Occipital lobe (tissue), 2 donors: Measurements from ENCODE around the gene VPS45. TPM values are rescaled to one million over a fixed set of nuclear protein-coding genes. Genes with fewer than 3 reads are reported as not detected.
A peak's percentile ranks its signal among the peaks of the same experiment; 100 is the strongest.
"Not testable (repeated sequence)": the region's sequence is repeated elsewhere in the genome, so short reads cannot be mapped to it uniquely, and the experiment has no call there.

Experiments
- DNase-seq: peaks from one replicate; lab custom pipeline; 2025; lab: John Stamatoyannopoulos, UW
- total RNA-seq: library from RNA; depleted of rRNA; stranded (reverse); fragments of >200 nt; gene quantifications from one replicate; pipeline ENCODE4 v1.2.3, GENCODE V29; 2014

VPS45 gene
- total RNA-seq, 1 donor from 2014 or later, result 84.2 TPM

DNA sequence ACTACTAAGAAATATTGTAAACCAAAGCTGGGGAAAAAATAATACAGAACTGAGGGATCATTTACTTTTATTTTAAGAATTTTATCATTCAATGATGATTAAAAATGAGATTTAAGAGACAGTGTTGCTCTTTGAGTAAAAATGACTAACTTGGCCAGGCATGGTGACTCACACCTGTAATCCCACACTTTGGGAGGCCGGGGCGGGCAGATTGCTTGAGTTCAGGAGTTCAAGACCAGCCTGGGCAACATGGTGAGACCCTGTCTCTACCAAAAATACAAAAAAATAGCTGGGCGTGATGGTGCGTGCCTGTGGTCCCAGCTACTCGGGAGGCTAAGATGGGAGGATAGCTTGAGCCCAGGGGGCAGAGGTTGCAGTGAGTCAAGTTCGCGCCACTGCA lies 60.3 kb downstream of the VPS45 start:
- no peak for DNase-seq

DNA sequence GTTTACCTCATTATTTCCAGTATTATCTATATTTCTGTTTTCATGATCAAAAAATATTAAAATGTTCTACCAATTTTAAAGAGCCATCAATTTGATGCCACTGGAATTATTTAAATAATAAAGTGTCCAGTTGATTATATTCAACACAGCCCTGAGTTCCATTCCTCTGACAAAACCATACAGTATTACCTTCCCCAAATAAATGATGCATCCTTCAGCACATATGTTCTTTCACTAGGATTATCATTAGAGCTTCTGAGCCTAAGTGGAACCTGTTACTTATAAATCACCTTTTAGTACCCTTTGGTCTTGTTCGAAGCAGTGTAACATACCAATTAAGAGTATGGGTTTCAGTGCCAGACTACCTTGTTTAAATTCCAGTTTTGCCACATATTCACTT lies 64.8 kb downstream of the VPS45 start:
- DNase-seq, result no peak

DNA sequence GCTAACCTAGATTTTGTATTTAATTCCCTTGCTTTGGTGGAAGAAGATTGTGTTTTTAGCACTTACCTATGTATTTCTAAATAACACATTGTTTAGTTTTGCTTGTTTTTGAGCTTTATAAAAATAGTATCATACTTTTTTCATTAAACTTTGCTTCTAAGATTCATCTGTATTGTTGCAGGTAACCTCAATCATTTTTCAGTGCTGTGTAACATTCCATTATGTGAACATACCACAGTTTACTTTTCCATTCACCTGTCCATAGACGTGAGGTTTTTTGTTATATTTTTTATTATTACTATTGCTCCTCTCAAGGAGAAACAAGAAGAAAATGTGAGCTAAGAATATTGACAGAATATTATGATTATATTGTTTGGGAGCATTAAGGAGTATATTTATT lies 67.0 kb downstream of the VPS45 start:
- no peak for DNase-seq

DNA sequence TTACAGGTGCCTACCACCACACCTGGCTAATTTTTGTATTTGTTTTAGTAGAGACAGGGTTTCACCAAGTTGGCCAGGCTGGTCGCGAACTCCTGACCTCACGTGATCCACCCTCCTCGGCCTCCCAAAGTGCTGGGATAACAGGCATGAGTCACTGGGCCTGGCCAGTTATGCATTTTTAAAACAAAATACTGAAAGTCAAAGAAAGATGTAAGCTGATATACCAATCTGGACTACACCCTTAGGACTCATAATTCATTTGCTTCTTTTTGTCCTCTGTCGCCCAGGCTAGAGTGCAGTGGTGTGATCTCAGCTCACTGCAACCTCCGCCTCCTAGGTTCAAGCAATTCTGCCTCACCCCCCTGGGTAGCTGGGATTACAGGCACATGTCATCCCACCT lies 67.8 kb downstream of the VPS45 start:
- not testable (repeated sequence) for DNase-seq

DNA sequence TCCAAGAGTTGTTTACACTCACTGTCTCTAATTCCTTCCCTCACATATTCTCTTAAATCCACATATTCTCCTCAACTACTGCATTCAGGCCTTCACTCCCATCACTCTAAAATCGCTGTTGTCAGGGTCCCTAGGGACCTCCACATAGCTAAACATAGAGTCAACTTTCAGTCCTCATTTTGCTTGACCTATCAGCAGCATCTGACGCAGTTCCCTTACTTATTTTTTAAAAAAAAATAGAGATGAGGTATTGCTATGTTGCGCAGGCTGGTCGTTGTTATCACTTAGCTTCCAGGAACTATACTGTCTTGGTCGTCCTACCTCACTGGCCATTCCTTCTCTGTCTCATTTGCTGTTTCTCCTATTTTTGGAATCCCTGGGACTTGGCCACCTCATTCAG lies 70.5 kb downstream of the VPS45 start:
- no peak for DNase-seq

DNA sequence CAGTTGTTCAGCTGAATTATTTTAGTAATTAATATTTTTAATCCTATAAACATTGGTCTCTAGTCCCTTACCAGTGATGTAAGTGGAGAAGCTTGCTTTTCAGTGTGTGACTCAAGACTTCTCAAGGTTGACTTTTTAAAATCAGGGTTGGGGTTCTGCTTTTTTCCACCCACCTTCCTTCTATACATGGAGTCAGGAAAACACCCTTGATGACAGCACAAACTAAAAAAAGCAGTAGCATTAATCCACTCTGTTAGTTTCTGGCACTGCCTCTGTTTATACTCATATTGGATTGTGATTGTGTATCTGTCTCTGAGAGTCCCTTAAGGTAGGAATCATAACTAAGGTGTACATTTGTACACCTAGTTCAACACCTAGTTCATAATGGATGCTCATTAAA lies 73.9 kb downstream of the VPS45 start:
- DNase-seq, result no peak

DNA sequence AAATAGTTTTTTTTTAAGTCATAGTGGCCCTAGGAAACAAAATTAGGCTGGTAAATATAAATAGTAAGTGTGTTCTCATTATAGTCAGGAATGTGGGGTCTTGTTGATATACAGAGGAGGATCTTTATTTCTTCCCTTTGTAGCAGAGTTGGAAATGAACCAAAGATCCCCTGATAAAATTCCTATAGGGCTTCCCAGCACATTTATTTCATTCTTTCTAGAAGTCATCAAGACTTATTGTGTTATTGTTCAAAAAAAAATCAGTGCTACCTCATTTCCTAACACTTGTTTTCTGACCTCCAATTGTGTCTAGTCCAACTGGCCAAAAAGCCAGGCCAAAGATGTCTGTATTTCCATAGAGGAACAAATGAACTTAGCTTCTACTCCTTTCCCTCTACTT lies 74.5 kb downstream of the VPS45 start:
- DNase-seq, result no peak

DNA sequence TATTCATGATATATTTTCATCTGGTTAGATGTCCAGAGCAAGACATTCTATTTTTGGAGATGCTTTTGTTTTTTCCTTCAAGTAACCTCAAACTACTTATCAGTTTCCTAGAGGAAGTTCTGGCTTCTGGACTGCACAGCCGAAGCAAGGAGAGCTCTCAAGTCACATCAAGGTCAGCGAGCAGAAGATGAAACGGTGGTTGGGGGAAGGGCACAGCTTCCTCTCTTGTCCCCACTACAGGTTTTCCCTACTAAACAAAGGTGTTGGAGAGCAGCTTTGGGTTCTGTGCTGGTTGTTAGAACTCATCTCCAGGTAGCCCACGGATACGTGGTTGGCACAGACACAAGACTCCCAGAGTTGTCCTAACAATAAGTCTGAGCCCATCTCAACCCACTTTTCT lies 77.0 kb downstream of the VPS45 start:
- no peak for DNase-seq

DNA sequence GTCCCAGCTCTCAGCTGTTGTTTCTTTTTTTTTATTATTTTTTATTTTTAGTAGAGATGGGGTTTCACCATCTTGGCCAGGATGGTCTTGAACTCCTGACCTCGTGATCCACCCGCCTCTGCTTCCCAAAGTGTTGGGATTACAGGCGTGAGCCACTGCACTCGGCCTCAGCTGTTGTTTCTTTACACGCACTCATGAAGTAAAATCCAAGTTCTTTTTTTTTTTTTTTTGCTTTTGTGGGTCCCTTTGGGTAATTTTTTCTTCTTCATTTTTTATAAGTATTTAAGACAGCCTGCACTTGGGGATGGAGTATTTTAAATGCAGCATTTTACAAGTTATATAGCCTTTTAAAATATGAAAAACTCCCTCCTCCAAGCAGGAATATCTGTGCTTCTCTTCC lies 78.4 kb downstream of the VPS45 start:
- not testable (repeated sequence) for DNase-seq

DNA sequence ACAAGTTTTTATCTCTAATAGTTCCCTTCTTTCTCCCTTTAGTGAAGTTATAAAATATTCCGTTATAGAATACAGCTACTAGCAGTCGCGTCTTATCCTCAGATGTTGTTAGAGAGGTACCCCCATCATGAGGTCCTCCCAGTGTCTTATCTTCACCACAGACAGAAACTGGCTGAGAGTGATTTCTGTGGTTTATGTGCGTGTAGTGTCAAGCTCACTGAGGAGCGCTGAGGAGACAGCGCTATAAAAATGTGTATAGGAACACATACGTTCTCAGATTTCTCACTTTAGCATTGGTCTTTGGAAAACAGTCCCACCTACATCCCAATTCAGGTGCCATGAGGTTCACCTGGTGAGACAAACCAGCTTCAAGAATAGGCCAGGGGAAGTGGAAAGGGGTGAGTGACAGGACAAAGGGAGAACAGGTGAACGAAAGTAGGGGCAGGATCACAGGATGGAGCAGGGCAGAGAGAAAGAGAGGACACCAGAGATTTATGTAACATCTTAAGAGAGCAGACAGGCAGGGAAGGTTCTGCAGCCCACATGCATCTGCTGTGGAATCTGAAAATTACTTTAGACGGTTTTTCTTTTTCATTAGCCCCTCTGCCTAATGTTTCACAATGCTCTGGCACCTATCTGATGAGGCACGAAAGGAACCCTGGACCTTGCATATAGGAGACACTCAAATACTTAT lies 79.4 kb downstream of the VPS45 start:
- DNase-seq, result no peak

DNA sequence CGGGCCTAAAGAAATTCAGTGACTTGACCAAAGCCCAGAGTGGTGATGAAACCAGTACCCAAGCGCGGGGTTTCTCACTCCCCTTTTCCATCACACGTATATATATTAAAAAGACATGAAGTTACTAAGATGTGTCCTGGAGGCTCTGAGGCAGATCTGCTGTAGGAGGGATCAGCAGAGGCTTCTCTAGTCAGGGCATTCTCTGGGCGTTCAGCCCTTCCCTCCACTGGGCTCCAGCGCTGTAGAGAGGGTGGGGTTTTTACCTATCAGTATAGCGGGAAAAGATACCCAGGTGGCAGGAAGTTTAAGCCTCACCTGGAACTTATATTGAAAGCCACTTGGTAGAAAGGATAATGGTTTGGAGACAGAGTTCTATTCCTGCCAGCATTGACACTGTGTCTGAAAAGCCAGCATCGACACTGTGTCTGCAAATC lies 81.3 kb downstream of the VPS45 start:
- DNase-seq, result no peak

DNA sequence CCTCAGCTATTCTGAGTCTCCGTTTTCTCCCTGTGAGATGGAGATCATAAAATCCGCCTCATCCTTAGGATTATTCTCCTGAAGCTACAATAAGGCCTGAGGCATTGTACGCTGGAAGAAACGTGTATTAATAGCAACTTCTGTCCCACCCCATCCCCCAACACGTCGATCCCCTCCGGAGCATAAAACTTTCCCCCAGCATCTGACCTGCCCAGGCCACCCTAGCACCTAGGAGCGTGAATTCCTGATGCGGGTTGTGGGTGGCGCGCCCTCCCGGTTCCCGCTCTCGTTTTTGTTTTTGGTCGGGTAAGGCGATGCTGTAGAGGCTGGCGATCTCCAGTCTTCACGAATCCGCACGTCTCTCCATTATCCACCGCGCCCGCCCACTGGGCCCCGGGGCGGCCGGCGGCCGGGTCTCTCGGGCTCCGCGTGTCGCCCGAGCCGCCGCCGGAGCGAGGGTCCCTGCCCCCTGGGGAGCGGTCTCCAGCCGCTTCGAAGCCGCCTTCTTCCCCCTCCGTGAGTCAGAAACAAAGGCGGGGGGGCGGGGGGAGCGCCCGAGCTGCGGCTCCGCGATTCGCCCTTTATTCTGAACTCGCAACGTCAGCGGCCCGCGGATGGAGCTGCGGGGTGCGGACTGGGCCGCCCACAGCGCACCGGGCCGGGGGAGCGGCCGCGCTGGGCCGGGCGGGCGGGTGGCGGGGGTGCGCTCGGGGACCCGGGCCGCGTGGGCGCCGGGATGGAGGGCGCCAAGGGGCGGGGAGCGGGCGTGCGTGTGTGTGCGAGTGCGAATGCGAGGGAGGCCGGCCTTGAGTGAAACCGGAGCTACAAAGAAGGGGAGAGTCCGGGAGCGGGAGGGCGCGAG lies 81.9 kb downstream of the VPS45 start, which contains the start of gene PLEKHO1:
Gene PLEKHO1 (plus strand): TSS at position 646 of the 862 bp plus-strand sequence. CDS start 342 bp downstream, outside the sequence.
- peak; percentile 63 for DNase-seq

DNA sequence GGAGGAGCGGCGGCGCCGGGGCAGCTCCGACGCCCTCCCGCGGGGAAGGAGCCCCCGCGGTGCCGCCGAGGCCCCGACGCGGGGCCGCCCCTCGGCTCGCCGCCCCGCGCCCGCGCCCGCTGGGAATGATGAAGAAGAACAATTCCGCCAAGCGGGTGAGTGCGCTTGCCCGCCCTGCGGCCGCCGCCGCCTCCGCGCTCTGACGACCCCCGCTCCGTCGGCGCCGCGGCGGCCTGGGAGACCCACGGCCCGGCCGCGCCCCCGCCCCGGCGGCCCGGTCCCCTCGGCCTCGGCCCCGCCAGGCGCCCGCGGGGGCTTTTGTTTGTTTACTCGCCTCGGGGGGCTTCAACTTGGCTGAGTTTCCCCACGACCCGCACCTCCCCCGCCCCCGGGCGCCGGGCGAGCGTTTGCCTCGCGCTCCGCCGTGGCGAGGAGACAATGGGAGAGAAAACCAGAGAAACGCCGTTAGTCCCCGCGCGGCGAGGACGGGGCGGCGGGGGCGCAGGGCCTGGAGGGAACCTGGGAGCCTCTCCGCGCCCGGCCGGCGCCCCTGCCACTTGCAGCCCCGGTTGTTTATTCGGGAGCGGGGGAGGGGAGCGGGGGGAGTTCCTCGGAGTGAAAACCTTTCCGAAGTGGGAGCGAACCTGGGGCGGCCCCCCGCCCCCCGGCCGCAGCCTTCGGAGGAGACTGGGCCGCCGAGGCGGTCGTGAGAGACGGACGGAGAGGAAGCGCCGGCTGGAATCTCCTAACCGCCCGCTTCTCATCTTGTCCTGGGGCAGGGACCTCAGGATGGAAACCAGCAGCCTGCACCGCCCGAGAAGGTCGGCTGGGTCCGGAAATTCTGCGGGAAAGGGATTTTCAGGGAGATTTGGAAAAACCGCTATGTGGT lies 82.8 kb downstream of the VPS45 start:
- DNase-seq, result no peak

DNA sequence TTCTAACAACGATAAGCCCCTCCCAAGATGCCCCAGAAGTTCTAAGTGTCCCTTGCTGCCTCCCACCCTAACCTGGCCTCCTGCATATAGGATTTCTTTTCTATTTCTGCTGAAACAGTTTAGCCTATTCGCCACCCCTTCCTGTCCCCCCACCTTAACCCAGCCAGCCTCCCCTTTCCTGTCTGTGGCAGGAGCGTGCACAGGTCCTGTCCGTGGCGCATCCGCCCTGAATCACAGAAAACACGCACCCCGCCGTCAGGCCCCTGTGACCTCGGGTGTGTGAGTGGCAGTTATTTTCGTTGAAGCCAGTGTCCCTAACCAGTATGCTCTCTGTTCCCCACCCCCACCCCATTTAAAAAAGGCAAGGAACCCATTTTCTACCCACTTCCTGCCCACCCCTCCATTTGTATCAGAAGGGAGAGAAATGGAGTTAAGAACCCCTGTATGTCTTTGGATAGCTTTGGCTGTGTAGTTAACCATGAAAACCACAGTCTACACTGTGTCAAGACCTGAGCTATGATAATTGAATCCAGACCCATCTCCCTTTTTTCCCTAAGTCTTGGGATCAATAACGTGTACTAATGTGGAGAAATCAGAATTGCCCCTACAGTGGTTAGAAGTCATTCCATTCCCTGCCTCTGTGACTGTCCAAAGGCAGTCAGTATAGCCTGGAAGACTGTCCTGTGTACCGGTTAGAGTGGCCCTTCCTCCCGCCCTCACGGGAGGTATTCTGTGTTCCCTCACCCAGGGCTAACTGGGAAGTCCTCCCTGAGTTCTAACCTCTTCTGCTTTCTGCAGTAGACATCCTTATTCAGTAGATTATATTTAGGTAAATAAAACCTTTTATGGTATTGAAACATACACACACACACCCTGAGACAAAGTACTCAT lies 84.0 kb downstream of the VPS45 start:
- no peak for DNase-seq

DNA sequence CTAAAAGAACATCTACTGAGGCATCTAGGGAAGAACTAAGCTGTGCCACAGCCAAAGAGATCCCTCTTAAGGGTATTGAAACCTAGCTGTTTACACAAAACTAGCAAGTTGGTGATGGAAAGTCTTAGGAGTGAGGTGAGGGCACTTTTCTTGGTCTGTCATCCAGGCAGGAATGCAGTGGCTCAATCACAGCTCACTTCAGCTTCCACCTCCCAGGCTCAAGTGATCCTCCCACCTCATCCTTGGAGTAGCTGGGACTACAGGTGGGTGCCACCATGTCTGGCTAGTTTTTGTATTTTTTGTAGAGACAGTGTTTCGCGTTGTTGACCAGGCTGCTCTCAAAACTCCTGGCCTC lies 84.6 kb downstream of the VPS45 start:
- DNase-seq, result no peak

DNA sequence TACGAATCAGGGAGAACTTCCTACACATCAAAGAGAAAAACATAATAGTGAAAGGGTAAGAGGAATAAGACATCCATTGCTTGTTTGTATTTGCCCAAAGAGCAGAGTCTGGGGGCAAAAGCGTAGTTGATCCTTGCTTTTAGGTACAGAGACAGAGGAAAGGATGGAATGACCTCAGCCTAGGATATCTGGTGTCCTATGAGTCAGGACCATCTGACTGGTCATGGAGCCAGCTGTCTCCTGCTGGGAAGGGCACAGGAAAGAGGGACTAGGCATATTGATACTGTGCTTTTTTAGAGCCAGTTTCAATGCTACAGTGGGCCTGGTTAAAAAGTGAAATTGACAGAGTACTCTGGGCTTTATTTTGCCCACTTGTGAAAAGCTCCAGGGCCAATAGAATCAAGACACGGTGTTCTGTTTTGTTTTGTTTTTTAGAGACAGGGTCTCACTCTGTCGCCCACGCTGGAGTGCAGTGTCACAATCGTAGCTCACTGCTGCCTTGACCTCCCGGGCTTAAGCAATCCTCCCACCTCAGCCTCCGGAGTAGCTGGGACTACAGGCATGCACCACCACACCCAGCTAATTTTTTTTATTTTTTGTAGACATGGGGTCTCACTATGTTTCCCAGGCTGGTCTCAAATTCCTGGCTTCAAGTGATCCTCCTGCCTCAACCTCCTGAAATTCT lies 85.3 kb downstream of the VPS45 start:
- DNase-seq, result no peak

DNA sequence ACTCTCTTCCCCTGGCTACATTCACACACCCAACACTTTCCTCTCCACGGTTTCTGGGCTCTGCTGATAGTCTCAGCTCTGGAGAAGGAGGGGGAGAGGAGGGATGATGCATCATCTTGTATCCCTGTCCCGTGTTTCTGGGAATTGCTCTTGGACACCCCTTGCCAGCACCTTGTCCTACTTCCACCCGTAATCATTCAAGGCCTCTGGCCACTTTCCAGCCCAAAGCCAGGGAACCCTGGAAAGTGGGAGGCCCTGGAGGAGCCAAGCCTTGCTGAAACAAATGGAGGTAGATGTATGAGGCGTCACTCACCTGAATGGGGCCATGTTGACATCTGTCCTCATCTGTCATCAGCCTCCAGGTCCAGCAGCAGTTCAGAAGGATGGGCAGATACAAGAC lies 86.6 kb downstream of the VPS45 start:
- DNase-seq, result no peak

DNA sequence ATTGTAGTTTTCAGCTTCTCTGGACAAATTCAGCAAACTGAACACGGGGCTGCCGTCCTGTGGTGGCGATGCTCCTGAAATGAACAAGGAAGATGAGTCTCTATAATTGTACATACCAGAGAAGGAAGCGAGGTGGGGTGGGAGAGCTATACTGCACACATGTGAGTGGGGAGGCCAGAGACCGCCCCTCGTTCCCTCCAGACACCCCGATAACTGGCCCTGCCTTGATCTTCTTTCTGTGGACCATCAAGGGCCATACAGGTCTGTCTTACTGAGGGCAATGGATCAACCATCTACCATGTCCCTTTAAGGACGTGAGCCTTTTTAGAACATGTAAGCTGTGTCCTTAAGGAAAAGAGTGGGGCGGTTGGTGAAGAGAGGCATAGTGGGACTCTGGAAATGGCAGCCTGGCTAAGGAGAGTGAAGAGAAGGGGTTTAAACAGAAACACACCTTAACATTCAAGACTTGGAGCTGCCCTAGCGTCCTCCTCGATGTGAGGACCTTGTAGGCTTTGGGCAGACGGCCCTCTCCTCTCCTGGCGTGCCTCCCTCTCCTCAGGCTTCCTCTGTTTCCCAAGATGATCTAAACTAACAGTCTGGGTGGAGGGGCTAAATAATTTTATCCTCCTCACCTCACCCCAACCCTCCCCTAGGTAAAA lies 88.0 kb downstream of the VPS45 start:
- DNase-seq, result no peak

DNA sequence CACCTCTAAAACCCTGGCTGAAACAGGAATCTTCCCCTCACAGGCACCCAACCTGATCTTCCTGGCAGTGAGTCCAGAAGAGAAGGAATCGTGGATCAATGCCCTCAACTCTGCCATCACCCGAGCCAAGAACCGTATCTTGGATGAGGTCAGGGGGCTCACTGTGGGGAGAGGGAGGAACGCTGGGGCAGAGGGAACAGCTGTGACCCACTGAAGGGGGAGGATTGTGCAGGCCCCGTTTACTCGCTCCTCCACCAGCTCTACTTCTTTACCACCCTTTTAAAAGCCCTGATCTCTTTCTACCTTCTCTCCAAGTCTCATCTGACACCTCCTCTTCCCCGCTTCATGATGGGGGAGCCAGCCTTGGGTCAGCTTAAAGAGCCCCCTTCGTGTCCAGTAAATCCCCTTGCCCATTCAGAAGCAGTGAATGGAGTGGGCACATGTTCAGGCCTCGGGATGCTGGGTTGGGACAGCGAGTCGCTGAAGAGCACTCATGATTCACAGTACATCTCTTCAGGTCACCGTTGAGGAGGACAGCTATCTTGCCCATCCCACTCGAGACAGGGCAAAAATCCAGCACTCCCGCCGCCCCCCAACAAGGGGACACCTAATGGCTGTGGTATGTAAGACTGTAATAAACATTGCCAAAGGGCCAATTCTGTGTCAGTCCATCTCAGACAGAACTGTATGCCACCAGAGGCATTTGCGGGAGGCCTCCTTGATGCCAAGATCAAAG lies 89.5 kb downstream of the VPS45 start:
- no peak for DNase-seq
